Measurements from ENCODE around the gene YWHAG. TPM values are rescaled to one million over a fixed set of nuclear protein-coding genes. Genes with fewer than 3 reads are reported as not detected.

Gene YWHAG
- total and polyA plus RNA-seq, 2 donors from 2014 or later, result 45.4 to 94.2 TPM

DNA sequence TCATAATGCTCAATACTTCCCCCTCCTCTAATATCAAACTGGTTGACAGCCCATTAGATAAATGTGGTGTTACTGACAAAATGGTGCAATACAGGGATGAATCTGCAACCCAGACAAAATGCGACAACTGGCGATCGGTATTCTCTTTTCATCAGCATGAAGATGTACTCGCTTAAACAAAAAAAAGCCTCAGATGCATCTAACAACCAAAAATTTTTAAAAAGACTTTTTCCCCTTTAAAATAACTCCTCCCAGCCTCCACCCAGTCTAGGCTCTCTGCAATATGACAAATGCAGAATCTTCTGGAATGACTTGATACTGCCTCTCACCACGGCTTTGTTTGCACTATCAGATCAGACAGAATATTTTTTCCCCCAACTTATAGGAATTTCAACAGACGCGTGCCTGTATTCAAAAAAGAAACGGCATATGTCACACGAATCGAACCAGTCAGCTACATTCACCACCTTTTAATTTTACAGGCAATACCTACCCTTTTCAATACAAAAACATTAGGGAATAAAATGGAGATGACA, 1.2 kb downstream of the YWHAG start:
- peak overlapping the region; percentile 100 for H3K27ac ChIP-seq (ENCODE audit: low read depth in 2 of 2, low read length in 2 of 2)
- TF ChIP-seq, protein P1, sequence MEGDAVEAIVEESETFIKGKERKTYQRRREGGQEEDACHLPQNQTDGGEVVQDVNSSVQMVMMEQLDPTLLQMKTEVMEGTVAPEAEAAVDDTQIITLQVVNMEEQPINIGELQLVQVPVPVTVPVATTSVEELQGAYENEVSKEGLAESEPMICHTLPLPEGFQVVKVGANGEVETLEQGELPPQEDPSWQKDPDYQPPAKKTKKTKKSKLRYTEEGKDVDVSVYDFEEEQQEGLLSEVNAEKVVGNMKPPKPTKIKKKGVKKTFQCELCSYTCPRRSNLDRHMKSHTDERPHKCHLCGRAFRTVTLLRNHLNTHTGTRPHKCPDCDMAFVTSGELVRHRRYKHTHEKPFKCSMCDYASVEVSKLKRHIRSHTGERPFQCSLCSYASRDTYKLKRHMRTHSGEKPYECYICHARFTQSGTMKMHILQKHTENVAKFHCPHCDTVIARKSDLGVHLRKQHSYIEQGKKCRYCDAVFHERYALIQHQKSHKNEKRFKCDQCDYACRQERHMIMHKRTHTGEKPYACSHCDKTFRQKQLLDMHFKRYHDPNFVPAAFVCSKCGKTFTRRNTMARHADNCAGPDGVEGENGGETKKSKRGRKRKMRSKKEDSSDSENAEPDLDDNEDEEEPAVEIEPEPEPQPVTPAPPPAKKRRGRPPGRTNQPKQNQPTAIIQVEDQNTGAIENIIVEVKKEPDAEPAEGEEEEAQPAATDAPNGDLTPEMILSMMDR (IDR thresholded peaks at IDR 0.05; ENCODE audit: borderline replicate concordance, extremely low read depth, insufficient read depth), result no peak
- H3K4me1 ChIP-seq (ENCODE audit: control insufficient read depth in 2 of 3, insufficient read depth in 2 of 3, low read depth in 1 of 3, low read length in 3 of 3), result peaks cover 3 to 17% (median 12%) of the 10 kb centered on the region in 3 donors
- DNase-seq (peak in 1 of 5 donors; percentile 20), FAIRE-seq (no peak)
- intact Hi-C loops (cut with DNase I), result no loop called here
- peak overlapping the region; percentile 79 to 93 (median 90) for H3K9ac ChIP-seq (ENCODE audit: low read length in 3 of 3)
- no peaks in the 10 kb centered on the region for H3K27me3 ChIP-seq (ENCODE audit: control insufficient read depth, insufficient read depth, low read length)
- H3K9me3 ChIP-seq (ENCODE audit: control insufficient read depth in 2 of 3, insufficient read depth in 1 of 3, low read length in 3 of 3), result no peaks in the 10 kb centered on the region
- H3K4me3 ChIP-seq (ENCODE audit: low read length in 3 of 3), result peak overlapping the region; percentile 68 to 92 (median 85)
- peaks cover 0 to 8% (median 0%) of the 10 kb centered on the region in 3 donors for H3K36me3 ChIP-seq (ENCODE audit: control insufficient read depth in 2 of 3, insufficient read depth in 3 of 3, low read length in 3 of 3)

DNA sequence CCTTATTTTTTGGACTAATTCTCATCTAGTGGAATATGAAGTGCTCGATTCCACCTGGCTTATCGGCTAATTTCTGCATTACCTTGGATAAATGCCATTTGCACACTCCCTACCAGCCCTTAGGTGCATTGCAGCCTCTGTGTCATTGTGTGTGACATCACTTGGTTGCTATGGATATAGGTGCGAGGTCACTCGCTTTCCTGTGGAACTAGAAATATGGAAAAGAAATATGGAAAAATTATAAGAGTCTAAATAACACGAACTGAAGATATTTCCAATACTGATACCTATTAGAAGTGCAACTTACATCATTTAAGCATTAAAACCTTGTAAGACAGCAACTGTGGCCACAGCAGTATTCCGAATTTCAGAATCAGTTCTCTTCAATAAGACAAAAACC, 2.0 kb downstream of the YWHAG start:
- peak overlapping the region in 1 of 2 donors; percentile 100 for H3K27ac ChIP-seq (ENCODE audit: low read depth in 2 of 2, low read length in 2 of 2)
- no peaks in the 10 kb centered on the region for H3K9me3 ChIP-seq (ENCODE audit: control insufficient read depth in 2 of 3, insufficient read depth in 1 of 3, low read length in 3 of 3)
- H3K4me3 ChIP-seq (ENCODE audit: low read length in 3 of 3), result peak overlapping the region; percentile 68 to 92 (median 85)
- intact Hi-C loops (cut with DNase I), result no loop called here
- FAIRE-seq (no peak), DNase-seq (peak in 3 of 5 donors; percentile 21 to 61 (median 60))
- H3K4me1 ChIP-seq (ENCODE audit: control insufficient read depth in 2 of 3, insufficient read depth in 2 of 3, low read depth in 1 of 3, low read length in 3 of 3), result peaks cover 3 to 20% (median 14%) of the 10 kb centered on the region in 3 donors
- peaks cover 0 to 8% (median 0%) of the 10 kb centered on the region in 3 donors for H3K36me3 ChIP-seq (ENCODE audit: control insufficient read depth in 2 of 3, insufficient read depth in 3 of 3, low read length in 3 of 3)
- TF ChIP-seq, protein P1 (IDR thresholded peaks at IDR 0.05; ENCODE audit: borderline replicate concordance, extremely low read depth, insufficient read depth), result no peak
- peak overlapping the region in 2 of 3 donors; percentile 6 to 90 for H3K9ac ChIP-seq (ENCODE audit: low read length in 3 of 3)
- H3K27me3 ChIP-seq (ENCODE audit: control insufficient read depth, insufficient read depth, low read length), result no peaks in the 10 kb centered on the region

DNA sequence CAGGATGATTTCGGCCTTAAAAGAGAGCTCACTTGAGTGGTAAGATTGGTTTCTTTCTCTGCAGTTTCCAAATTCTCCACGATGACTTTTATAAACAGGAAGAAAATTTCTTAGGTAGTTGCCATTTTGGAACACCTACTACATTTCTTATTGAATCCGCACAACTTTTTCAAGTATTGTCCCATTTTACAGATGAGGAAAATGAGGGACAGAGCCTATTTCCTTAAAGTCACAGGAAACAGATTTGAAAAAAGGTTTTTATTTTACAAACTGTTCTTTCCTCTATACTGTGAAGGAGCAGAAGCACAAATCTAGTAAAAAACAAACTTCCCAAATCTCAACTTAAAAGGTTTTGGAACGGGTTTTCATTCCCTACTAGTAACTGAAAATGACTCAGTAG, 2.7 kb downstream of the YWHAG start:
- H3K27me3 ChIP-seq (ENCODE audit: control insufficient read depth, insufficient read depth, low read length), result no peaks in the 10 kb centered on the region
- H3K4me1 ChIP-seq (ENCODE audit: control insufficient read depth in 2 of 3, insufficient read depth in 2 of 3, low read depth in 1 of 3, low read length in 3 of 3), result peaks cover 3 to 21% (median 14%) of the 10 kb centered on the region in 3 donors
- FAIRE-seq, result no peak
- H3K9me3 ChIP-seq (ENCODE audit: control insufficient read depth in 2 of 3, insufficient read depth in 1 of 3, low read length in 3 of 3), result no peaks in the 10 kb centered on the region
- intact Hi-C loops (cut with DNase I), result no loop called here
- H3K36me3 ChIP-seq (ENCODE audit: control insufficient read depth in 2 of 3, insufficient read depth in 3 of 3, low read length in 3 of 3), result peaks cover 0 to 8% (median 0%) of the 10 kb centered on the region in 3 donors
- H3K9ac ChIP-seq (ENCODE audit: low read length in 3 of 3), result no peak overlapping the region
- no peak overlapping the region for H3K27ac ChIP-seq (ENCODE audit: low read depth in 2 of 2, low read length in 2 of 2)
- TF ChIP-seq, protein P1 (IDR thresholded peaks at IDR 0.05; ENCODE audit: borderline replicate concordance, extremely low read depth, insufficient read depth), result no peak
- H3K4me3 ChIP-seq (ENCODE audit: low read length in 3 of 3), result no peak overlapping the region
- no peak for DNase-seq
